Gastroesophageal sphincter (tissue), 4 donors: Measurements from ENCODE around the gene DZIP1L. TPM values are rescaled to one million over a fixed set of nuclear protein-coding genes. Genes with fewer than 3 reads are reported as not detected.

Experiments
- ATAC-seq: fragments of 150-250 bp; one replicate; pipeline ENCODE4 v1.9.1; 2016; ENCODE audit warnings: mild to moderate bottlenecking, moderate library complexity
- H3K27ac ChIP-seq, 4 donors: fragments of 200-600 bp; sonication (generic) in 3 of 4; 1 replicate in 3 of 4; 2 replicates in 1 of 4; pipeline ENCODE4 v1.5.1; 2016 to 2019
- H3K27me3 ChIP-seq: fragments of 200-600 bp; sonication (generic); one replicate; pipeline ENCODE4 v1.5.1; 2019
- H3K36me3 ChIP-seq, 2 donors: fragments of 200-600 bp; sonication (generic); one replicate each; pipeline ENCODE4 v1.5.1; 2019; ENCODE audit warnings: control low read depth in 1 of 2
- H3K4me1 ChIP-seq, 3 donors: fragments of 200-600 bp; sonication (generic); 1 replicate in 2 of 3; 2 replicates in 1 of 3; pipeline ENCODE4 v1.5.1; 2016 to 2019; ENCODE audit warnings: control low read depth in 2 of 3
- H3K4me3 ChIP-seq, 2 donors: fragments of 200-600 bp; sonication (generic); one replicate each; pipeline ENCODE4 v1.5.1; 2019; ENCODE audit warnings: mild to moderate bottlenecking in 1 of 2, moderate library complexity in 1 of 2
- H3K9me3 ChIP-seq, 3 donors: fragments of 200-600 bp; sonication (generic); one replicate each; pipeline ENCODE4 v1.5.1; 2017 to 2019; ENCODE audit warnings: control low read depth in 2 of 3
- CTCF ChIP-seq, 4 experiments: fragments of 200-600 bp in 2 of 4; fragments of 450-650 bp in 2 of 4; sonication (generic) in 1 of 4; IDR thresholded peaks; one replicate each; pipeline ENCODE4 v1.5.1; 2017 to 2019; ENCODE audit warnings: antibody characterized with exemption in 4 of 4, mild to moderate bottlenecking in 2 of 4, moderate library complexity in 2 of 4
- EP300 ChIP-seq: sonication (generic); formaldehyde crosslinking; IDR thresholded peaks from one replicate; pipeline ENCODE4 v1.6.1; 2017; ENCODE audit warnings: antibody characterized with exemption, mild to moderate bottlenecking
- POLR2A ChIP-seq, 2 donors: fragments of 450-650 bp; IDR thresholded peaks; one replicate each; pipeline ENCODE4 v1.6.1; 2017; ENCODE audit warnings: antibody characterized with exemption in 2 of 2, mild to moderate bottlenecking in 2 of 2, moderate library complexity in 1 of 2
- POLR2AphosphoS5 ChIP-seq: sonication (generic); formaldehyde crosslinking; IDR thresholded peaks from one replicate; pipeline ENCODE4 v1.6.1; 2017; ENCODE audit warnings: antibody characterized with exemption
- WGBS, 2 donors: methylation state at CpG; one replicate each; pipeline ENCODE4 v1.1.5; 2018; ENCODE audit warnings: low coverage in 1 of 2; 5-methylcytosine and 5-hydroxymethylcytosine counted together
- total RNA-seq, 4 donors: library from RNA; depleted of rRNA; stranded (reverse); fragments of >200 nt; gene quantifications; one replicate each; pipeline ENCODE4 v1.1.0, GENCODE V29; 2016

The DZIP1L gene
- total RNA-seq, 4 donors from 2014 or later: 5.3 to 47.9 (median 18.6) TPM

GRCh38 chr3:138140940-138141339 lies 25.5 kb upstream of the DZIP1L start:
- no peak for TF ChIP-seq POLR2A (IDR thresholded peaks at IDR 0.05)
- TF ChIP-seq CTCF (IDR thresholded peaks at IDR 0.05): no peak
- TF ChIP-seq POLR2AphosphoS5: no peak
- TF ChIP-seq EP300: no peak
- no peak overlapping the region for H3K4me3 ChIP-seq
- peaks cover 0 to 5% (median 0%) of the 10 kb centered on the region in 3 donors for H3K9me3 ChIP-seq
- no peak overlapping the region for H3K27ac ChIP-seq
- no peaks in the 10 kb centered on the region for H3K36me3 ChIP-seq
- H3K4me1 ChIP-seq: no peaks in the 10 kb centered on the region
- ATAC-seq: no peak
- no peaks in the 10 kb centered on the region for H3K27me3 ChIP-seq

- TF ChIP-seq POLR2A (IDR thresholded peaks at IDR 0.05): no peak
- TF ChIP-seq CTCF (IDR thresholded peaks at IDR 0.05): no peak
- TF ChIP-seq EP300: no peak
- TF ChIP-seq POLR2AphosphoS5: no peak
- H3K27me3 ChIP-seq: no peaks in the 10 kb centered on the region
- H3K27ac ChIP-seq: no peak overlapping the region
- no peaks in the 10 kb centered on the region for H3K36me3 ChIP-seq
- ATAC-seq: no peak
- H3K4me1 ChIP-seq: no peaks in the 10 kb centered on the region
- 41 to 50% methylated on average over 2 of the region's 2 CpGs for WGBS, 2 donors
- peaks cover 0 to 5% (median 0%) of the 10 kb centered on the region in 3 donors for H3K9me3 ChIP-seq
- H3K4me3 ChIP-seq: no peak overlapping the region
These were observed 24.3 kb upstream of the DZIP1L start for GRCh38 chr3:138139691-138140090.

- TF ChIP-seq POLR2AphosphoS5 (no peak), EP300 (no peak), POLR2A (IDR thresholded peaks at IDR 0.05) (no peak), CTCF (IDR thresholded peaks at IDR 0.05) (no peak)
- WGBS, 2 donors: 82 to 100% methylated on average over 1 to 2 of the region's 2 CpGs
- Histone ChIP-seq H3K27ac (no peak overlapping the region), H3K9me3 (no peaks in the 10 kb centered on the region), H3K4me1 (no peaks in the 10 kb centered on the region), H3K36me3 (no peaks in the 10 kb centered on the region), H3K27me3 (no peaks in the 10 kb centered on the region), H3K4me3 (no peak overlapping the region)
- no peak for ATAC-seq
These were observed 22.5 kb upstream of the DZIP1L start for GRCh38 chr3:138137861-138138260.

- no peaks in the 10 kb centered on the region for H3K4me1 ChIP-seq
- WGBS, 2 donors: 76 to 87% methylated on average over 2 to 3 of the region's 3 CpGs
- no peaks in the 10 kb centered on the region for H3K27me3 ChIP-seq
- no peak for ATAC-seq
- no peak overlapping the region for H3K4me3 ChIP-seq
- no peaks in the 10 kb centered on the region for H3K9me3 ChIP-seq
- H3K36me3 ChIP-seq: no peaks in the 10 kb centered on the region
- TF ChIP-seq POLR2A (IDR thresholded peaks at IDR 0.05) (no peak), POLR2AphosphoS5 (no peak), EP300 (no peak), CTCF (IDR thresholded peaks at IDR 0.05) (no peak)
- no peak overlapping the region for H3K27ac ChIP-seq
These were observed 20.8 kb upstream of the DZIP1L start for GRCh38 chr3:138136201-138136600.

GRCh38 chr3:138135833-138136194 lies 20.4 kb upstream of the DZIP1L start:
- no peak for ATAC-seq
- H3K27ac ChIP-seq: no peak overlapping the region
- no peaks in the 10 kb centered on the region for H3K36me3 ChIP-seq
- WGBS, 2 donors: 56 to 76% methylated on average over 2 of the region's 2 CpGs
- no peaks in the 10 kb centered on the region for H3K4me1 ChIP-seq
- H3K9me3 ChIP-seq: no peaks in the 10 kb centered on the region
- H3K4me3 ChIP-seq: no peak overlapping the region
- no peaks in the 10 kb centered on the region for H3K27me3 ChIP-seq
- TF ChIP-seq CTCF (IDR thresholded peaks at IDR 0.05) (no peak), POLR2A (IDR thresholded peaks at IDR 0.05) (no peak), EP300 (no peak)
